Measurements from ENCODE around the gene SCN2B.

DNA sequence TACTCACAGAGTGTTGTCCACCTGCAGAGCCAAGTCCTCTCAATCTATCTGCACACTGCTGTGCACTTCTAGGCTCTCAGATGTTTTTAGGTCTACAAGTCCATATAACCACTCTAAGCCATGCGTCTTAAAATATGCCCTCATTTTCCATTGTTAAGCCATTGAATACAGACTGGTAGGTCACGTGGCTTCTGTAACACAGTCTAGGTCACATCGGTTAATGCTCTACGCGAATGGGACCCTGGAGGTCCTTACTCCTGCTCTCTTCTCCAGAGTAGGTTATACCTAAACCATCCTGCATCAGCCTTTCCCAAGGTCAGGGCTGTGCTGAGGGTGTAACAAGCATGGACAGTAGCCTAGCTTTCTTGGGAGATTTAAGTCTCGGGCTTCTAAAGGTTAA, 47.6 kb upstream of the SCN2B start:
- no peak for TF ChIP-seq POLR2A (IDR thresholded peaks at IDR 0.05)
- no peak for TF ChIP-seq CTCF (IDR thresholded peaks at IDR 0.05)
- TF ChIP-seq EP300 (IDR thresholded peaks at IDR 0.05), result no peak

Data from stomach (tissue), 4 donors.